GM12878 (cell line): ENCODE measurements around the gene CLN6. TPM values are rescaled to one million over a fixed set of nuclear protein-coding genes. Genes with fewer than 3 reads are reported as not detected.

ENCODE experiments used
- CBFB ChIP-seq: IDR thresholded peaks from 2 replicates; pipeline ENCODE4 v1.6.1; 2016; ENCODE audit warnings: antibody characterized with exemption, low read depth
- ELK1 ChIP-seq: IDR thresholded peaks from 2 replicates; pipeline ENCODE4 v1.6.1; 2012; ENCODE audit warnings: low read depth, low read length, improper control_type of control experiment
- KAT2A ChIP-seq: conservative IDR thresholded peaks from 2 replicates; pipeline ENCODE4 v1.6.1; 2011; ENCODE audit warnings: low read depth, low read length; ENCODE audit not compliant: control insufficient read depth
- KDM1A ChIP-seq: fragments of 200-600 bp; sonication (generic); IDR thresholded peaks from 2 replicates; pipeline ENCODE4 v1.6.1; 2016; ENCODE audit warnings: borderline replicate concordance
- KLF5 ChIP-seq: fragments of 450-650 bp; IDR thresholded peaks from 2 replicates; pipeline ENCODE4 v1.6.1; 2014; ENCODE audit warnings: mild to moderate bottlenecking; ENCODE audit not compliant: partially characterized antibody
- SREBF1 ChIP-seq: IDR thresholded peaks from 2 replicates; pipeline ENCODE4 v1.6.1; 2012; ENCODE audit warnings: mild to moderate bottlenecking, low read length
- STAT3 ChIP-seq: IDR thresholded peaks from 2 replicates; pipeline ENCODE4 v1.6.1; 2011; ENCODE audit warnings: low read depth, low read length, improper control_type of control experiment
- ZNF217 ChIP-seq: fragments of 450-650 bp; IDR thresholded peaks from 2 replicates; pipeline ENCODE4 v1.6.1; 2017; ENCODE audit warnings: antibody characterized with exemption, mild to moderate bottlenecking
- ZNF274 ChIP-seq: IDR thresholded peaks from one replicate; pipeline ENCODE4 v1.8.0; 2011; ENCODE audit not compliant: insufficient read length, insufficient read depth
- ZNF622 ChIP-seq: fragments of 450-650 bp; IDR thresholded peaks from 2 replicates; pipeline ENCODE4 v1.6.1; 2017; ENCODE audit warnings: mild to moderate bottlenecking, inconsistent platforms
- polyA plus RNA-seq, 11 experiments: library from polyadenylated mRNA; depleted of rRNA in 4 of 11; unstranded in 6 of 11; stranded (reverse) in 5 of 11; fragments of >200 nt; fragmentation: Nextera tagmentation in 4 of 11; fragmentation: Illumina TruSeq in 1 of 11; extraction: Ambion mirVana in 4 of 11; extraction: Trizol in 1 of 11; gene quantifications; 1 replicate in 1 of 11; 2 replicates in 10 of 11; pipeline versions ENCODE4 v1.2.1 to v1.2.3, GENCODE V29; 2011 to 2016; ENCODE audit warnings: inconsistent platforms in 2 of 11, missing spikeins in 2 of 11, low read depth in 1 of 11
- total RNA-seq, 4 experiments: library from RNA; depleted of rRNA in 3 of 4; stranded (reverse); fragments of >200 nt in 3 of 4; fragmentation: Illumina TruSeq in 1 of 4; extraction: Trizol in 1 of 4; gene quantifications; 2 replicates each; pipeline versions ENCODE4 v1.2.1 to v1.2.3, GENCODE V29; 2013 to 2021
- TF ChIP-seq, protein P1 (sequence below): fragments of 450-650 bp; IDR thresholded peaks from 2 replicates; pipeline ENCODE4 v1.6.1; 2016; ENCODE audit warnings: mild to moderate bottlenecking, moderate library complexity, borderline replicate concordance
- TF ChIP-seq, protein P2 (sequence below): fragments of 450-650 bp; IDR thresholded peaks from 2 replicates; pipeline ENCODE4 v1.6.1; 2017; ENCODE audit warnings: mild to moderate bottlenecking, low read depth, inconsistent platforms; ENCODE audit not compliant: poor library complexity, severe bottlenecking

The CLN6 gene
- total and polyA plus RNA-seq, 10 of the 15 experiments (the other 5 are each of a cell fraction or from before 2014, with no cell fraction given) = 0.74 to 69.0 (median 30.3) TPM

- TF ChIP-seq ELK1 (no peak), ZNF622 (no peak), CBFB (peak; percentile 54; the same call in 1 of the 2 replicates), KDM1A (no peak), KAT2A (no peak), STAT3 (no peak), ZNF217 (peak; percentile 69; the same call in 1 of the 2 replicates), ZNF274 (no peak), SREBF1 (no peak), KLF5 (peak; percentile 12)
- TF ChIP-seq, protein P1, sequence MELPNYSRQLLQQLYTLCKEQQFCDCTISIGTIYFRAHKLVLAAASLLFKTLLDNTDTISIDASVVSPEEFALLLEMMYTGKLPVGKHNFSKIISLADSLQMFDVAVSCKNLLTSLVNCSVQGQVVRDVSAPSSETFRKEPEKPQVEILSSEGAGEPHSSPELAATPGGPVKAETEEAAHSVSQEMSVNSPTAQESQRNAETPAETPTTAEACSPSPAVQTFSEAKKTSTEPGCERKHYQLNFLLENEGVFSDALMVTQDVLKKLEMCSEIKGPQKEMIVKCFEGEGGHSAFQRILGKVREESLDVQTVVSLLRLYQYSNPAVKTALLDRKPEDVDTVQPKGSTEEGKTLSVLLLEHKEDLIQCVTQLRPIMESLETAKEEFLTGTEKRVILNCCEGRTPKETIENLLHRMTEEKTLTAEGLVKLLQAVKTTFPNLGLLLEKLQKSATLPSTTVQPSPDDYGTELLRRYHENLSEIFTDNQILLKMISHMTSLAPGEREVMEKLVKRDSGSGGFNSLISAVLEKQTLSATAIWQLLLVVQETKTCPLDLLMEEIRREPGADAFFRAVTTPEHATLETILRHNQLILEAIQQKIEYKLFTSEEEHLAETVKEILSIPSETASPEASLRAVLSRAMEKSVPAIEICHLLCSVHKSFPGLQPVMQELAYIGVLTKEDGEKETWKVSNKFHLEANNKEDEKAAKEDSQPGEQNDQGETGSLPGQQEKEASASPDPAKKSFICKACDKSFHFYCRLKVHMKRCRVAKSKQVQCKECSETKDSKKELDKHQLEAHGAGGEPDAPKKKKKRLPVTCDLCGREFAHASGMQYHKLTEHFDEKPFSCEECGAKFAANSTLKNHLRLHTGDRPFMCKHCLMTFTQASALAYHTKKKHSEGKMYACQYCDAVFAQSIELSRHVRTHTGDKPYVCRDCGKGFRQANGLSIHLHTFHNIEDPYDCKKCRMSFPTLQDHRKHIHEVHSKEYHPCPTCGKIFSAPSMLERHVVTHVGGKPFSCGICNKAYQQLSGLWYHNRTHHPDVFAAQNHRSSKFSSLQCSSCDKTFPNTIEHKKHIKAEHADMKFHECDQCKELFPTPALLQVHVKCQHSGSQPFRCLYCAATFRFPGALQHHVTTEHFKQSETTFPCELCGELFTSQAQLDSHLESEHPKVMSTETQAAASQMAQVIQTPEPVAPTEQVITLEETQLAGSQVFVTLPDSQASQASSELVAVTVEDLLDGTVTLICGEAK = no peak
- TF ChIP-seq, protein P2, sequence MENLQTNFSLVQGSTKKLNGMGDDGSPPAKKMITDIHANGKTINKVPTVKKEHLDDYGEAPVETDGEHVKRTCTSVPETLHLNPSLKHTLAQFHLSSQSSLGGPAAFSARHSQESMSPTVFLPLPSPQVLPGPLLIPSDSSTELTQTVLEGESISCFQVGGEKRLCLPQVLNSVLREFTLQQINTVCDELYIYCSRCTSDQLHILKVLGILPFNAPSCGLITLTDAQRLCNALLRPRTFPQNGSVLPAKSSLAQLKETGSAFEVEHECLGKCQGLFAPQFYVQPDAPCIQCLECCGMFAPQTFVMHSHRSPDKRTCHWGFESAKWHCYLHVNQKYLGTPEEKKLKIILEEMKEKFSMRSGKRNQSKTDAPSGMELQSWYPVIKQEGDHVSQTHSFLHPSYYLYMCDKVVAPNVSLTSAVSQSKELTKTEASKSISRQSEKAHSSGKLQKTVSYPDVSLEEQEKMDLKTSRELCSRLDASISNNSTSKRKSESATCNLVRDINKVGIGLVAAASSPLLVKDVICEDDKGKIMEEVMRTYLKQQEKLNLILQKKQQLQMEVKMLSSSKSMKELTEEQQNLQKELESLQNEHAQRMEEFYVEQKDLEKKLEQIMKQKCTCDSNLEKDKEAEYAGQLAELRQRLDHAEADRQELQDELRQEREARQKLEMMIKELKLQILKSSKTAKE = no peak
Measured at GRCh38 chr15:68228143-68228970, 1.2 kb downstream of the CLN6 start (continued).
